ENCODE measurements around the gene FANCD2.
"Not testable (repeated sequence)": the region's sequence is repeated elsewhere in the genome, so short reads cannot be mapped to it uniquely, and the experiment has no call there.

FANCD2 gene

GRCh38 chr3:10074666-10075065 lies 48.4 kb downstream of the FANCD2 start:
- Histone ChIP-seq H3K4me1 (ENCODE audit: control insufficient read depth in 1 of 2, insufficient read depth in 1 of 2, low read depth in 1 of 2, low read length in 1 of 2) (no peaks in the 10 kb centered on the region), H3K36me3 (peaks cover 62% of the 10 kb centered on the region), H3K27ac (no peak overlapping the region), H3K9me3 (no peaks in the 10 kb centered on the region), H3K4me3 (ENCODE audit: low read depth in 1 of 2, low read length in 1 of 2) (no peak overlapping the region), H3K27me3 (no peaks in the 10 kb centered on the region)
- TF ChIP-seq, protein P1, sequence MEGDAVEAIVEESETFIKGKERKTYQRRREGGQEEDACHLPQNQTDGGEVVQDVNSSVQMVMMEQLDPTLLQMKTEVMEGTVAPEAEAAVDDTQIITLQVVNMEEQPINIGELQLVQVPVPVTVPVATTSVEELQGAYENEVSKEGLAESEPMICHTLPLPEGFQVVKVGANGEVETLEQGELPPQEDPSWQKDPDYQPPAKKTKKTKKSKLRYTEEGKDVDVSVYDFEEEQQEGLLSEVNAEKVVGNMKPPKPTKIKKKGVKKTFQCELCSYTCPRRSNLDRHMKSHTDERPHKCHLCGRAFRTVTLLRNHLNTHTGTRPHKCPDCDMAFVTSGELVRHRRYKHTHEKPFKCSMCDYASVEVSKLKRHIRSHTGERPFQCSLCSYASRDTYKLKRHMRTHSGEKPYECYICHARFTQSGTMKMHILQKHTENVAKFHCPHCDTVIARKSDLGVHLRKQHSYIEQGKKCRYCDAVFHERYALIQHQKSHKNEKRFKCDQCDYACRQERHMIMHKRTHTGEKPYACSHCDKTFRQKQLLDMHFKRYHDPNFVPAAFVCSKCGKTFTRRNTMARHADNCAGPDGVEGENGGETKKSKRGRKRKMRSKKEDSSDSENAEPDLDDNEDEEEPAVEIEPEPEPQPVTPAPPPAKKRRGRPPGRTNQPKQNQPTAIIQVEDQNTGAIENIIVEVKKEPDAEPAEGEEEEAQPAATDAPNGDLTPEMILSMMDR (IDR thresholded peaks at IDR 0.05) = no peak

DNA sequence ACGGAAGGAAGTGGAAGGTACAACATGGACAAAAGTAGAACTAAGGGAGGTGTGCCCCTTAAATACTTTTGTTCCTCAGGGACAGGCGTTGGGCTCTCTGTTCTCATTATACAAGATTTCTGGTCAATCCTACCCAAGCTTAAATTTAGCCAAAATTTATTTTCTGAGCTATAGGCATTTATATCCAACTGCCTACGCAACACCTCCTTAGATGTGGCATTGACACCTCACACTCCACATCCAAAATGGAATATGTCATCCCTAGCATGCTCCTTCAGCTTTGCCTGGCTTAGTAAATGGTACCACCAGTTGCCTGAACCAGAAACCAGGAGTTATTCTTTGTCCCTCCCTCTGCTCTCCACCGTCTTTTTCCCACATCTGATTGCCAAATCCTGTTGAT lies 55.6 kb downstream of the FANCD2 start:
- Histone ChIP-seq H3K4me3 (ENCODE audit: low read depth in 1 of 2, low read length in 1 of 2) (no peak overlapping the region), H3K27me3 (no peaks in the 10 kb centered on the region), H3K27ac (no peak overlapping the region), H3K4me1 (ENCODE audit: control insufficient read depth in 1 of 2, insufficient read depth in 1 of 2, low read depth in 1 of 2, low read length in 1 of 2) (no peaks in the 10 kb centered on the region), H3K9me3 (no peaks in the 10 kb centered on the region), H3K36me3 (peaks cover 91% of the 10 kb centered on the region)
- TF ChIP-seq, protein P1 (IDR thresholded peaks at IDR 0.05) = no peak

DNA sequence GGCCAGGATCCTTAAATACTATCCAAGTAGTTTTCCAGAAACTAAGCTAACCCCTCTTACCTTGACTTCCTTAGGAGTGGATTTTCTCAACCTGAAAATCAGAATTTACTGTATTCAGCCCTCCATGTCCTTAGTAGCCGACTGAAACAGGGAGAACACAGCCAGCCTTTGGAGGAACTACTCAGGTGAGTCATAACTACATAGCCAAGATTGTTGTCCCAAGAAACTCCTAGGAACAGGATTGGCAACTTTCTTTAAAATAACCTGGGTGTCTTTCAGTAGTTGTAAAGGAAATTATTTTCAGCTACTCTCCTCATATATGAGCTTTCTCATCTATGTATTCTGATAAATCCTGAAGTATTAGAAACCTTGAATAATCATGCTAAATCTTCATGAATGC lies 59.5 kb downstream of the FANCD2 start:
- Histone ChIP-seq H3K4me3 (ENCODE audit: low read depth in 1 of 2, low read length in 1 of 2) (no peak overlapping the region), H3K27ac (no peak overlapping the region), H3K36me3 (peaks cover 86% of the 10 kb centered on the region), H3K27me3 (no peaks in the 10 kb centered on the region), H3K9me3 (no peaks in the 10 kb centered on the region), H3K4me1 (ENCODE audit: control insufficient read depth in 1 of 2, insufficient read depth in 1 of 2, low read depth in 1 of 2, low read length in 1 of 2) (no peaks in the 10 kb centered on the region)
- TF ChIP-seq, protein P1 (IDR thresholded peaks at IDR 0.05) = no peak

DNA sequence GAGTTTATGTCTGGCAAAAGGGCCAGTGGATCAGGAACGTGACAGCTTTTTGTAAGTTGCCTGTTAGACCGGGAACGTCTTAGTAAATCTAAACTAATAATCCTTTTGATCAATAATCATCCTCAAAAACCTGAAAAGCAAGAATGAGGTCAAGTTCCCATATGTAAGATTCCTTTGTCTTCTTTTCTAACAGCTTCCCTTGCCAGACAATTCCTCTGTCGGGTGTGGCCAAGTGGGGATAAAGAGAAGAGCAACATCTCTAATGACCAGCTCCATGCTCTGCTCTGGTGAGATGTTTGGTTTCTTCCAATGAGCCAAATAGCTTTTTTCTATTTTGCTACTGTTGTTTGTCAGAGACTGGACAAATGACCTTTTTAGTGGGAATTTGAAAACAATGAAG lies 62.0 kb downstream of the FANCD2 start:
- TF ChIP-seq, protein P1 (IDR thresholded peaks at IDR 0.05) = no peak
- Histone ChIP-seq H3K4me3 (ENCODE audit: low read depth in 1 of 2, low read length in 1 of 2) (no peak overlapping the region), H3K27ac (no peak overlapping the region), H3K27me3 (no peaks in the 10 kb centered on the region), H3K9me3 (no peaks in the 10 kb centered on the region), H3K36me3 (peaks cover 77% of the 10 kb centered on the region), H3K4me1 (ENCODE audit: control insufficient read depth in 1 of 2, insufficient read depth in 1 of 2, low read depth in 1 of 2, low read length in 1 of 2) (no peaks in the 10 kb centered on the region)

GRCh38 chr3:10090179-10090578 lies 63.9 kb downstream of the FANCD2 start:
- Histone ChIP-seq H3K4me3 (ENCODE audit: low read depth in 1 of 2, low read length in 1 of 2) (no peak overlapping the region), H3K9me3 (no peaks in the 10 kb centered on the region), H3K27ac (no peak overlapping the region), H3K4me1 (ENCODE audit: control insufficient read depth in 1 of 2, insufficient read depth in 1 of 2, low read depth in 1 of 2, low read length in 1 of 2) (no peaks in the 10 kb centered on the region), H3K36me3 (peaks cover 79% of the 10 kb centered on the region), H3K27me3 (no peaks in the 10 kb centered on the region)
- TF ChIP-seq, protein P1 (IDR thresholded peaks at IDR 0.05) = no peak

DNA sequence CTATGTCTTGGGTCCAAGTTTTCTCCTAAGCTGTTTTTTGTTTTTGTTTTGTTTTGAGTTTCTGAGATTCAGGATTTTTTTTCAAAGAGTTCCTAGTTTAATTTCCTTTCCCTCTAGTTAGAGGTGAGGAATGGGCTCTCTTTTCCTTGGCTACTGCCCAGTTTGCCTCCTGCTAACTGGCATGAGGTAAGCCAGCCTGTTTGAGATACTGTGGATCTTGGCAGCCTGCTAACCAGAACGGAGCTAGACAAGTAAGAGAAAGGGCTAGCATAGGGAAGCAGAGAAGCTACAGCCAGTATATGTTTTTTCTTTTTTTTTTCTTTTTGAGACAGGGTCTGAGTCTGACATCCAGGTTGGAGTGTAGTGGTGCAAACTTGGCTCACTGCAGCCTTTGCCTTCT lies 64.5 kb downstream of the FANCD2 start:
- H3K4me1 ChIP-seq (ENCODE audit: control insufficient read depth in 1 of 2, insufficient read depth in 1 of 2, low read depth in 1 of 2, low read length in 1 of 2); H3K27ac ChIP-seq; H3K4me3 ChIP-seq (ENCODE audit: low read depth in 1 of 2, low read length in 1 of 2); H3K27me3 ChIP-seq; H3K9me3 ChIP-seq: not testable (repeated sequence)
- peaks cover 78% of the 10 kb centered on the region for H3K36me3 ChIP-seq

GRCh38 chr3:10091387-10091786 lies 65.2 kb downstream of the FANCD2 start:
- H3K4me1 ChIP-seq (ENCODE audit: control insufficient read depth in 1 of 2, insufficient read depth in 1 of 2, low read depth in 1 of 2, low read length in 1 of 2); H3K9me3 ChIP-seq; H3K27me3 ChIP-seq; H3K4me3 ChIP-seq (ENCODE audit: low read depth in 1 of 2, low read length in 1 of 2); H3K27ac ChIP-seq: not testable (repeated sequence)
- H3K36me3 ChIP-seq = peaks cover 76% of the 10 kb centered on the region
